HG03571 (cell line): Measurements from ENCODE around the gene B3GALNT1.

Experiments used
- ATAC-seq: cut with Tn5 transposase; IDR thresholded peaks from one replicate; pipeline ENCODE4 v1.9.1; 2021; ENCODE audit not compliant: unreplicated experiment

The B3GALNT1 gene

GRCh38 chr3:161081633-161082032, 23.5 kb downstream of the B3GALNT1 start:
- peak; percentile 60 for ATAC-seq

- ATAC-seq = no peak
Measured at GRCh38 chr3:161073181-161073580, 32.0 kb downstream of the B3GALNT1 start.

- ATAC-seq = no peak
Measured at GRCh38 chr3:161072751-161073150, 32.4 kb downstream of the B3GALNT1 start.

- ATAC-seq = no peak
Measured at GRCh38 chr3:161072211-161072621, 32.9 kb downstream of the B3GALNT1 start.

- no peak for ATAC-seq
Measured at GRCh38 chr3:161070980-161071663, 34.0 kb downstream of the B3GALNT1 start.

GRCh38 chr3:161070252-161070930, 34.8 kb downstream of the B3GALNT1 start:
- ATAC-seq = no peak

GRCh38 chr3:161069511-161070251, 35.5 kb downstream of the B3GALNT1 start:
- peak; percentile 97 for ATAC-seq

- ATAC-seq = no peak
Measured at GRCh38 chr3:161067335-161067734, 37.8 kb downstream of the B3GALNT1 start.

GRCh38 chr3:161066930-161067329, 38.2 kb downstream of the B3GALNT1 start:
- ATAC-seq = no peak

GRCh38 chr3:161064413-161064812, 40.7 kb downstream of the B3GALNT1 start:
- ATAC-seq = no peak

- ATAC-seq = no peak
Measured at GRCh38 chr3:161054860-161055604, 50.1 kb downstream of the B3GALNT1 start.

- ATAC-seq = no peak
Measured at GRCh38 chr3:161051856-161052255, 53.3 kb downstream of the B3GALNT1 start.

- peak; percentile 78 for ATAC-seq
Measured at GRCh38 chr3:161050935-161051334, 54.2 kb downstream of the B3GALNT1 start.

GRCh38 chr3:161049683-161050248, 55.4 kb downstream of the B3GALNT1 start:
- no peak for ATAC-seq

GRCh38 chr3:161043336-161044035, 61.7 kb downstream of the B3GALNT1 start:
- peak; percentile 78 for ATAC-seq

- ATAC-seq = no peak
Measured at GRCh38 chr3:161042023-161042501, 63.1 kb downstream of the B3GALNT1 start.

- no peak for ATAC-seq
Measured at GRCh38 chr3:161038725-161039124, 66.4 kb downstream of the B3GALNT1 start.

GRCh38 chr3:161035711-161036110, 69.4 kb downstream of the B3GALNT1 start:
- ATAC-seq = no peak

- ATAC-seq = peak; percentile 84
Measured at GRCh38 chr3:161034913-161035550, 70.1 kb downstream of the B3GALNT1 start.
